HG03135 (cell line): Measurements from ENCODE around the gene MEF2D.

Source experiments
- ATAC-seq: cut with Tn5 transposase; IDR thresholded peaks from one replicate; pipeline ENCODE4 v1.9.1; 2021; ENCODE audit warnings: mild to moderate bottlenecking, moderate library complexity; ENCODE audit not compliant: unreplicated experiment

MEF2D gene

DNA sequence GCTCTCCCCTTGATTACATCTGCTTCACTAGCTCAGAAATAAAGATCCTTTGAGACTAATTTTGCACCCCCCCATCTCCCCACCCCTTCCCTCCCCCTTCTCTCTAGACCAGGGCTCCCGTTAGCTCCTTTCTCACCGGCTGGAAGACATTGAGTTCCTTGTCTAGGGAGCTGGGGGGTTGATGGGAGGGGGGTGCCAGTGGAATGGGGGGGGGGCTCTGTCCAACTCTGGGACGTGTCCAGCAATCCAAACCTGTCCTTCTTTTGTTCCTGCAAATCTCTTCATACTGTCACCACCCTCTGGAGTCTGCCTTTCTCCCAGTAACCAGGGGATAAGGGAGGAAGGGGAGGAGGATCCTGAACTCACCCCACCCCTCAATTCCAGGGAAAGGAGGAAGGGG lies 69.7 kb downstream of the MEF2D start:
- ATAC-seq: no peak

DNA sequence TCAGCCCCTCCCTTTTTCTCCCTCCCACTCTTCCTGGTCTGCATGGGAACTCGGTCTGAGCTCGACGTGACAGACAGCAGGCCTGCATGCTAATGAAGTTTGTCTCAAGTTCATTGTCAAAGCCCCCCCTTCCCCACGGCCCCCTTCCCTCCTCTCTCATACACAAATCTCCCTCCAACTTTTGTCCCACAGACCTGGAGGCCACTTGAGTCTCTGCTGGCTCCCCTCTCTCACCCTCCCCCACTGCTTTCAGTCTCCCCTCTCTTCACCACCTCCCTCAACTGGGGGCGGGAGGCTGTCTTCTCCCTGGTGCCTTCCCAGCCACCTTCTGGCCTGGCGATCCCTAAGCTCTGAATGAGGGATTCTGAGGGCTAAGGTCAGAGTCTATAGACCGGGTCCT lies 70.3 kb downstream of the MEF2D start:
- ATAC-seq: no peak

DNA sequence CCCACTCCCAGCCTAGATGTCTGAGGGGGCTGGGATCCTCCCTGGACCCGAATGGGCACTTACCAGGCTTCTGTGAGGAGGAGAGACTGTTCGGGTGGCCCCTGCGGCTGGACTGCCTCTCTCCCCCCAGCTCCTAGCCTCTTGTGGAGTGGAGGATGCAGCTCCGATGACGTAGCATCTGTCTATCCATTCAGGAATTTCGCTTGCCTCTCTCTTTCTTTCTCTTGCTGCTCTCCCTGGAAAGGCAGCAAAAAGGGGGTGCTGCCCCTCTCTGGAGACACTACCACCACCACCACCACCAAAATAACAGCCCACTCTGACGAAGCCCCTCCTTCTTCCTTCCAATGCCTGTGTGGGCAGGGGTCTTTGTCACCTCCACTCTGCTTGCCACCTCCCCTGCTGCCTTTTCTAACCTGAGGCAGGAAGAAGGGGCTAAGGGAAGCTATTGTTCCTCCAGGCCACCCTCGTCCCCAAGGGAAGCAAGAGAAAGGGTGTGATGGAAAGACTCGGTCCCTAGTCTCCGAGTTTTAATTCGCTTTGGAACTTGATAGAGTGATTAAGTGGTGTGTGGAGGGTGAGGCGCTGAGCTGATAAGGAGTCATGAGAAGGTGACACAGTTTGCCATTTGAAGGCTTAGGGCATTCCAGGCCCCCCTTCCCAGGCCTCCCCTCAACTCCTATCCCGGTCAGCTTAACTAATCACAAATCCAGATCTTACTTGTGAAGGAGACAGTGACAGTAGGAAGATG lies 71.1 kb downstream of the MEF2D start:
- ATAC-seq: no peak

DNA sequence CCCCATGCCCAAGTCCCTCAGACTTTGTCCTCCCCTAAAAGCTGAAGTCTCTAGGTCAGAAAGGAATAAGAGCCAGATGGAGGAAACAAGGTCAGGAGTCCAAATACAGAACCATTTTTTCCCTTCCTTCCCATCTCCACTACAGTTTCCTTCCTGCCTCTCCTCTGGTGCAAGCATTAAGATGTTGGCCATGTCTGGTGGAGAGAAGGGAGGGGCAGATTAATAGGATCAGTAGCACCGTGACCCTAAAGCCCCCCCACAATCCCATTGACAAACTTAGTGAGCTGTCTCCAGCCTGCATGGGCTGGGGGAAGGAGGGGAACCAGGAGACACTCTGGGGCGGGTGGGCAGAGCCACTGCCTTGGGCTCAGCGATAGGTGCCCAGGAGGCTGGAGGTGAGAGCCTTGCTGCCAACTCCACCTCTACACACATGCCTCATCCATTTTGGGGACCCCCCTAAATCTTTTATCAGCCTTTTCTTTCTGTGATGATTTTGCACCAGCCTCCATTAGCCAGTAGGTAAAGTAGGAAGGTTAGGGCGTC lies 71.8 kb downstream of the MEF2D start:
- no peak for ATAC-seq

DNA sequence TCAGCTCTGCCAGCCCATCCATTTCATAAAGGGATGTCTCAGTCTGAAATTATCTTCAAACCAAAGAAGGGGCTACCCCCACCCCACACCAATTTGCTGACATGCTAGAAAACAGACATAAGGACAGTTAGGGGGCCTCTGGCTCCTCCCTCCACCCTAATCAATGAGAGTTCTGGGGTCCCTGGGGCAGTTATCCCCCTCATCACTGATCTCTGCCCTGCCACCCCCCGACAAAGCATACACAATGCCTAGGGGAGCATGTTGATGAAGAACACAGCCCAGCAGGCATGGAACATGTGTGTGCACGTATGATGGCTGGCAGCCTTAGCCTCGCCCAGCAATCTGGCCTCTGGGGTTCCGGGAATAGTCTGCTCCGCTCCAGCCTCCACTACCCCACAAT lies 72.6 kb downstream of the MEF2D start:
- no peak for ATAC-seq

DNA sequence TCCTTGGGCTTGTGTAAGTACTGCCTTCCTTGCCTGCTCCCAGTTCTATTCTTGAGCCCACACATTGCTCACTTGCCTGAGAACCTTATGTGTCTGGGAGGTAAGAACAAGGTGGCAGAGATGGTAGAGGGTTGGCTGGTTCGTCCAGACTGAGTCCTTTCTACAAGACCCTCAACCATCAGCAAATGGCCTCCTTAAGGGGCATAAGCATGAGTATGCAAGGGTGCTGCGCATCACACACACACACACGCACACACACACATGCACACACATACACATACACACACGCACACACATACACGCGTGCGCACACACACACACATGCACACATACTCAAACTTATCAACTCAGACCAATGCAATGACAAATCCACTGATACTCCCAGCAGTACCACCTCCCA lies 74.6 kb downstream of the MEF2D start:
- no peak for ATAC-seq

DNA sequence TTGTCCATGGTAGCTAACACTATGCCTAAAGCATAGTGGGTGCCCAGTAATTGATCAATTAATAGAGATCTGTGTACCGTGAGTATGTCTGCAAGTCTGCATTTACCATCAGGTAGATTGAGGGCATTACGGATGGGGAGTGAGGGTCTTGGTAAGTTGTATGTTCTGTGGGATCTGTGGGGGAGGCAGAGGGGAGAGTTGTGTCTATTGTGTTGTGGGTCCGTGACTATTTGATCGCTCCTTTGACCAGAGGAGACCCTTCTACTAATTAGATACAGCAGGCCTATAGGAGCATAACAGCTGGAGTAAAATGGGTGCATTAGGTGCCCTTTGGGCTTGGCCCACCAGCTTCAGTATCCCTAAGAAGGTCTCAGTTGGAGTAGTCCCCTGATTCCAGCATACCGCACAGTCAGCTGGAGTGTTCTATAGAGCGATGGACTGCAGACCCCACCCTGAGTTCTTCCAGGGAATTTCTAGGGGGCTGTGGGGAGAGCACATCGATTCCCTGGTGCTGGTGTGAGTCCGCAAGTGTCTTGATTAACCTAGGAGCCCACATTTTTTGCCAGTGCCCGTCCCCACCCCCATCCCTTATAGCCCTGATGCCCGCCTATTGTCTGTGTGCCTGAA lies 75.7 kb downstream of the MEF2D start:
- no peak for ATAC-seq

DNA sequence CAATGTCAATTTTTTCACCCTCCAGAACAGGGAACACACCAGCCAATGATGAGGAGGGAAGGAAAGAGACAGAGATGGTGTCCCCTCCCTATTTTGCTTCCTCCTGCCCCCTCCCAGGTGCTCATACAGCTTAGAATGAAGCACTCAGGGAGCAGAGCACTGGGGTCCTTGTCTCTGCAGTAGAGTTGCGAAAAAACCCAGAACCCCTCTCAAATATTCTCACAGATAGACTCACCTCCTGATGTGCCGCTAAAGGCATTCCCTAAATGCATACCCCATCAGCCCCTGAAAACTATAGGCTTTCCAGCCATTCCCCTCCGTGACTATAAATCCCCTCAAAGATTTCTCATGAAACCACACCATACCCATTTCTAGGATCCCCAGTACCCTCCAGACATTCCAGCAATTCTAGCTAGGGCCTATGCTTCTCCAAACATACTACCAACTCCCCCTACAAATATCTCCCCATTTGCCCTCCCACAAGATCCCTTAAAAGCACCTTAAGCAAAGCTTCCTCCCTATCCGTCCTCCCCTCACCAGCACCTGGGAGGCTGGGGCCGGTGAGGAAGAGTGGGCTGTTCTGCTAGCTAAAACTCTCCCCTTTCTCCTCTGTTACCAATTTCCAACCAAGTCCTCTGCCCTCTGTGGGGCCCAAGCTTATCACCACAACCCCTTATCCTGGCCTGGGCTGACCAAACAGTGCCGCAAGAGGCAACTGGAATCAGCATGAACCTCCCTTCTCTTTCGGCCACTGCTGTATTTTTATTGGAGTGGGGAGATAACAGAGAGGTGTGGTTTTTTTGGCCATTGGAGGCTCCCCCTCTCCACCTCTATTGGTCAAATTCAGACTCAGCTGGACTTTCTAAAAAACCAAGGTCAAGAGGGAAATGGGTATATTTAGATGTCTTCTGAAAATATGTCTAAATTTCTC lies 76.9 kb downstream of the MEF2D start:
- ATAC-seq: no peak

DNA sequence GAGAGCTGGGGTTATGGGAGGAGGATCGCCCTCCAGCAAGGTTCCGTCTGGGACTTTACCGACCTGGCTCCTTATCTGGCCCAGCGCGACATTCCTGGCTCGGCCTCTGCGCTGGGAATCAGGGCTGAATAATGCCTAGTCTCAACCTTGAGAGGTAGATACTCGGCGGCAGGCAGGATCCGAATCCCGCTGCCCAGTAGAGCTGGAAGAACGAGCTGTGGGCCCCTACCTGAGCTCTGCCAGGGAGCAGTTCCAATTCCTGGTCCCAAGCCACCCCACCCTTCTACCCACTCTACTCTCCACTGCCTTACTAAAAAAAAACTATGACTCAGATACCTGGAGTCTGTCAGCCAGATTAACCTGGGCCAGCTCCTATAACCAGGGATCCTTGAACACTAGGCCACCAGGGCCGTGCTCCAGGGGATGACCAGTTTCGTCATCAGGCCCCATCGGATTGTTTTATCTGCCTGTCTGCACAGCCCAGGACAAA lies 77.9 kb downstream of the MEF2D start:
- no peak for ATAC-seq

DNA sequence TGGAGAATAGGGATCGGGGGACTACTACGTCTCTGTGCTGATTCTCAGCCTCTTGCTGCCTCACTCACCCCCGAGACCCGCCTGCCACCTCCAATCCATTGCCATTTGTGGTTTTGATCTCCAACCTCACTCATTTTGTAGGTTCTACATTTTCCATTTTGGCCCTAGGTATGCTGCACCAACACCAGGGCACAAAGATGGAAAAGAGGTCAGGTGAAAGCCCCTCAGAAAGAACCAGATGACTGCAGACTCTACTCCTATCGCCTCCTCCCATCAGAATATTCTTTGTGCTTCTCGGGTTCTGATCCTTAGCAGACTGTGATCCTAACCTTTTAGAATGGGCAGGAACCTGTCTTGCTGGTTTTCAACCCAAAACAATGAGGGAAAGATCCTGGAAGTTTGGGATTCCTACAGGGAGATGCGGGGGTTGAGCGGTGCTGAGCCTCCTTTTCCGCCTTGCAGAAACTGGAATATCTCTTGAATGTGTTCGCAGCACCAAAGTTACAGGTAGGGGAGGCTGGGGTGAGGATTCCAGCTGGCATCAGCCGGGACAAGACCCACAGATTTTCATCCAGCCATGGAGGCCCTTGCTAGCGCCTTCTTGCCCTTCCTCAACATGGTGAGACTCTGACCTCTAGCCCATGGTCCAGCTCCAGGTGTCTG lies 78.5 kb downstream of the MEF2D start:
- no peak for ATAC-seq

DNA sequence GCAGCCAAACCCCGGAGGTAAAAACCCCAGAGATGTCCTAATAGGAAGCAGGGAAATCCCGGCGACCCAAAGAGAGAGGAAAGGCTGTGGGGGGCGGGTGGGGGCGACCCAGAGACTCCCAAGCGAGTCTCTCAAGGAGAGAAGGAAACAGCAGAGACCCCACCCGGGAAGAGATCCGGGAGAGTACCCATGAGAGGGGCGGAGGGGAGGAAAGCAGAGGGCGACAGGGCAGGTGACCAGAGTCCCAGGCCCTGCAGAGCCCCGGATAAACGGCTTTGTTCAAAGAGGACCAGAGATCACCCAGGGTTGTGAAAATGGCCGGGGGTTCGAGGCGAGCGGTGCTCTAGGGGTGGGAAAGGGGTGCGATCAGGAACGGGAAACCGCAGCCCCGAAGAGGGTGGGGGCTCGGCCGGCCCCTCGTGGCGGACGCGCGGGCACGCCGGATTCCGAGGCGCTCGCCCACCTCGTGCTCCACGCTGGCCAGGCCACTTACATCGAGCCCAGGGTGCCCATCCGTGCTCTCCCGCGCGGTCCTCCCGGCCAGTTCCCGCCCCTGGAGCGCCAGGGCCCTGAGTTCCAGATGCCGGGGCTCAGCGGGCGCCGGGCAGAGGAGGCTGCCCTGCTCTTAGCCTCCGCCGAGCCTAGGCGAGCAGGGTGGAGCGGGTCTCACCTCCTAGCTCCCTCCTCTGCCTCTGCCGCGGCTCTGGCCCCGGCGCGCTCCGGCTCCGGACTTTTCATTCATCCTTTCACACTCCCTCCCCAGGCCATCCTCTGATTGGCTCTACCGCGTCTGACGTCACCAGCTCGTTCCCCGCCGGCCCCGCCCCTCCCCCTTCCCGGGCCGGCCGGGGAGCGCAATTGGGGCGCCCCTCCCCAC lies 79.3 kb downstream of the MEF2D start:
- ATAC-seq: no peak

DNA sequence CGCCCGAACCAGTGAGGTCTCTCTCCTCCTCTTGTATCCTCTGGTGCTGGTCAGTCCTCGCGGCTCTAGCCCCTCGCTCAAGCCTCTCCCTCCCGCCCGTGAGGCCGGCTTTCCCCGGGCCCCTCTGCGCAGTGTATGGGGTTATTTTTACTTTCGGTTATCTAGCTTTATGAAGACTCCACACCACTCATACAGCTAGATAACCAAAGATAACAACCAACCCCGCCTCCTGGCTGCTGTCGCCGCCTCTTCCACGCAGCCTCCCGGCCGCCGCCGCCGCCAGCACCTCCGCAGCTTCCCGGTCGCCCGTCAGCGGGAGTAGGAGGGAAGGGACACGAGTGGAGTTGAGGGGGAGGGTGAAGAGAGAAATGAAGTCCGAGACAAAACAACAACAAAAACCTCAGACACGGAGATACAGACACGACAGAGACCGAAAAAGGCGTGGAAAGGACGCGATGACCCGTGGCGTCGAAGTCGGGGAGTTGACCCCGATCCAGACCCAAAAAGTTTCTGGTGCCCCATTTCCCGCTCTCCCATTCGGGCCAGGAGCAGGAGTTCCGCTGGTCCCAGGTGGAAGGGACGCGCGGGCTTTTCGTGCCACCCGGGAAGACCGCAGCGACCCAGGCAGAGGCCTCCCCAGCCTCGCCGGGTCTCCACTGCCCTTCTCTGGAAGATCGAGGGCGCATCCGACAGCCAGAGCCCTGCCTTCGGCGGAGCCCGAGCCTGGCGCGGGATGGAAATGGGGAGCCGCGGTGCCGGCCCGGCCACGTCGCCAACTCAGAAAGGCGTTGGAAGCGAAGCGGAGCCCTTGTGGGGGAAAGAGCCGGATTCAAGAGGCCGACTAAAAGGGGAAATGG lies 80.1 kb downstream of the MEF2D start:
- ATAC-seq: no peak

DNA sequence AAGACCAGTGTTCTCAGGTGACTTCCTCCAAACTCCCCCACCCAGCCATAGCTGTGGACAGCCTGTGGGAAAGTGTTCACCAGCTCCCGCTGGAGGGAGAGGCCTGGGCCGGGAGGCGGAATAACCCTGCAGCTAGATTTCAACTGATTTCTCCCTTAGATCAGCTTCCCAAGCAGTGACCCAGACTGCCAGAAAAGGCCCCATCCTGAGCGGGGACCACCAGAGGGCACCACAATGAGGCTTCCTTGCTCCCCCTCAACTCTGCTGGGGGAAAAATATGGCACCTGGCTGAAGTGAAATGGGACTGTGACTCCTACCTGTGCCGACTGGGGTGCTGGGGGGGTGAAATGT lies 80.7 kb downstream of the MEF2D start:
- ATAC-seq: no peak

DNA sequence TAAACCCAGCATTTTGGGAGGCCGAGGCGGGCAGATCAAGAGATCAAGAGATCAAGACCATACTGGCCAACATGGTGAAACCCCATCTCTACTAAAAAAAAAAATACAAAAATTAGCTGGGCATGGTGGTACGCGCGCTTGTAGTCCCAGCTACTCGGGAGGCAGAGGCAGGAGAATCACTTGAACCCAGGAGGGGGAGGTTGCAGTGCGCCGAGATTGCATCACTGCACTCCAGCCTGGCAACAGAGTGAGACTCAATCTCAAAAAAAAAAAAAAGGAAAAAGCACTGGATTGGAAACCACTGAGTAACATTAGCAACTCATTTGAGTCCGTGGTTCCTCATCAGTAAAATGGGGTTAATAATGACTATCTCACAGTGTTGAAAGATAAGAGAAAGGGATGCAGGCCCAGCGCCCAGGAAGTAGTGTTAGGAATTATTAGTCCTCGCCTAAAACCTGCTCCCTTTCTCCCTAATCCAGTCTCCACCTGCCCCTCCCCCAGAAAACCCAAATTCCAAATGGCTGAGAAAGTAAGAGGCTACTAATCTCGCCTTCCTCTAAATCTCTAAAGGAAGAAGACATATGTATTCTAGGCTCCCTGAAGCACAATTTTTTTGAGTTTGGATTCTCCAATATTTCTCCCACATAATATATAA lies 82.0 kb downstream of the MEF2D start:
- ATAC-seq: no peak

DNA sequence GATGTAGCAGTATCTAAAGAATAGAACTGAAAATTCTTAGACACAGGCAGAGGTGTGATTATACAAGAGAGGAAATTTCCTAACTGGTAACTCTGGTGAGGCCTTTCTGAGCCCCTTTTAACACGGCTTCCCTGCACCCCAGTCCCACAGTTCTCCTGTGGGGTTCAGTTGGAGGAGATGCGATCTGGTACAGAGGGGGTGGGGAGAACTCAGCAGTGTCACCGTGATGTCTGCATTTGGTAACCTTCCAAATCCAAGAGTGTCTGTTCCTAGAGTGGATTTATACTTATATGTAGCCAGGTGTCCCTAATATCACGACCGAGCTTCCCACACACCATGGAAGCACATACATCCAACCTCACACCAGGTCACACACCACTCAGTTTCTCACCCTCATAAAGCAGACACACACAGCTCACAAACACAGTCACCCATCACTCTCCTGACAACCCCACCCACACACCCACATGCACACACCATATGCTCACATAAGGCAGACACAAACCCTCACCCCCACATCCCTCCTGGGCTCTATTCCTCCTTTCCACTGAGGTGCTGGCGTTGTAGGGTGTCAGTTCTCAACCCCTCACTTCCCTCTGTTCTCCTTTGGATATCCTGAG lies 83.1 kb downstream of the MEF2D start:
- ATAC-seq: no peak

DNA sequence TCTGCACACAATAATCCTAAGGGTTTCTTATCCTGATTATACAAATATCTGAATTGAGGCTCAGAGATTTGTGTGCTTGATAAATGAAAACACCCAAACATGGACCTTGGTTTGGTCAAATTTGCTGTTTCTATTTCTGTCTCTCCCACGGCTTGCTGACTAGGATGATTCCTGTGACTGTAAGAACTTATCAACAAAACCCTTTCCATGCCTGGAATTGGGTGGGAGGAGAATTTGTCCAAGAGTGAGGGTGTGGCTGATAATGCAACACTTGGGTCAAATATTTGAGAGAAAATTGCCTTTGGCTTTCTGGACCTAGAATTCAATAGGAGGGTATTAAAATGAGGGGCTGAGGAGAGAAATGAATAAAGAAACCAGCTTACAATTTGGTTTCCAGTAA lies 83.6 kb downstream of the MEF2D start:
- ATAC-seq: no peak

DNA sequence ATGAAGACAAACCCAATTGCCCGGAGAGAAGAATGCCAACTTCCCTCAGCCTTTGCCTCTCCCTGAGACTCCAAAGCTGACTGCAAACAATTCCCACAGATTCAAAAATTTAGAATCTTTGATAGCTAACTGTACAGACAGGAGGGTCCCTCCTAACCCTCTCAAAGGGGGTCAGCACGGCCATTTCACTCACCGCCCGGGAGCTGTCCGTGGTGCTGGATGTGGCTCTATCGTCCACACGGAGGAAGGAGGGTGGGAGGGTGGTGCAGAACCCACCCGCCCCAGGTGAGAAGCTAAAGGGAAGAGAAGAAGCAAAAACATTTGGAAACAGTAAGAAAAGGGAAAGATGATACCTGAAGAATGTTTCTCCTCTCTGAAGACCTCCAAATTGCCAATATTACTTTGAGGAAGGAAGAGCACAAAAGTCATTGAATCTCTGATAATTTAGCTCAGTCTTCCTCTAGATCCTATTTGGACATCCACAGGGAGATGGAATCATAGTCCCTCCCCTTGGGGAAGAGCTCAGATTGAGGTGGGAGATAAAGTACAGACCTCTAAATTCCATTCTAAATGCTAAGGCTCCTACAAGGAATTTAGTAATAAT lies 86.0 kb downstream of the MEF2D start:
- no peak for ATAC-seq
